GM12801 (cell line): Measurements from ENCODE around the gene ZNF516.

Source experiments
- TF ChIP-seq, protein P1 (sequence below): IDR thresholded peaks from one replicate; pipeline ENCODE4 v1.5.1; 2011; ENCODE audit warnings: control low read depth; ENCODE audit not compliant: insufficient read length; ENCODE audit errors: extremely low read depth

The ZNF516 gene

DNA sequence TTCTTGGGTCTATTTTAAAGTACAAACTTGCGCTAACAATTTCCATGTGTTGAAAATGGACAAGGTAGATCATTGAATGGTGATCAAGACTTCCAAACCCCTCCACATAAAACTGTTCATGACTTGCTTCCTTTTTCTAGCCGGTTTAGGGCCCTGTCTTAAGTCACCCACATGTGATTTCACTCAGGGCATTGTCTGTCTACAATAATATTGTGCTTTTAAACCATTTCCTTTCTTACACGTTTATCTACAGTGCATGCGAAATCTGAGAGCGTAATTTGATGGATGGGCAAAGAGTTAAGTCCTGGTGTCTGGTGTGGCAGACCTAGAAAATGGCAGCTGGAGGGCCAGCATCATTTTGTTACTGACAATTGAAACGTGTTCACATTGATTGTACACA lies 2.0 kb upstream of the ZNF516 start:
- TF ChIP-seq, protein P1, sequence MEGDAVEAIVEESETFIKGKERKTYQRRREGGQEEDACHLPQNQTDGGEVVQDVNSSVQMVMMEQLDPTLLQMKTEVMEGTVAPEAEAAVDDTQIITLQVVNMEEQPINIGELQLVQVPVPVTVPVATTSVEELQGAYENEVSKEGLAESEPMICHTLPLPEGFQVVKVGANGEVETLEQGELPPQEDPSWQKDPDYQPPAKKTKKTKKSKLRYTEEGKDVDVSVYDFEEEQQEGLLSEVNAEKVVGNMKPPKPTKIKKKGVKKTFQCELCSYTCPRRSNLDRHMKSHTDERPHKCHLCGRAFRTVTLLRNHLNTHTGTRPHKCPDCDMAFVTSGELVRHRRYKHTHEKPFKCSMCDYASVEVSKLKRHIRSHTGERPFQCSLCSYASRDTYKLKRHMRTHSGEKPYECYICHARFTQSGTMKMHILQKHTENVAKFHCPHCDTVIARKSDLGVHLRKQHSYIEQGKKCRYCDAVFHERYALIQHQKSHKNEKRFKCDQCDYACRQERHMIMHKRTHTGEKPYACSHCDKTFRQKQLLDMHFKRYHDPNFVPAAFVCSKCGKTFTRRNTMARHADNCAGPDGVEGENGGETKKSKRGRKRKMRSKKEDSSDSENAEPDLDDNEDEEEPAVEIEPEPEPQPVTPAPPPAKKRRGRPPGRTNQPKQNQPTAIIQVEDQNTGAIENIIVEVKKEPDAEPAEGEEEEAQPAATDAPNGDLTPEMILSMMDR, result no peak

DNA sequence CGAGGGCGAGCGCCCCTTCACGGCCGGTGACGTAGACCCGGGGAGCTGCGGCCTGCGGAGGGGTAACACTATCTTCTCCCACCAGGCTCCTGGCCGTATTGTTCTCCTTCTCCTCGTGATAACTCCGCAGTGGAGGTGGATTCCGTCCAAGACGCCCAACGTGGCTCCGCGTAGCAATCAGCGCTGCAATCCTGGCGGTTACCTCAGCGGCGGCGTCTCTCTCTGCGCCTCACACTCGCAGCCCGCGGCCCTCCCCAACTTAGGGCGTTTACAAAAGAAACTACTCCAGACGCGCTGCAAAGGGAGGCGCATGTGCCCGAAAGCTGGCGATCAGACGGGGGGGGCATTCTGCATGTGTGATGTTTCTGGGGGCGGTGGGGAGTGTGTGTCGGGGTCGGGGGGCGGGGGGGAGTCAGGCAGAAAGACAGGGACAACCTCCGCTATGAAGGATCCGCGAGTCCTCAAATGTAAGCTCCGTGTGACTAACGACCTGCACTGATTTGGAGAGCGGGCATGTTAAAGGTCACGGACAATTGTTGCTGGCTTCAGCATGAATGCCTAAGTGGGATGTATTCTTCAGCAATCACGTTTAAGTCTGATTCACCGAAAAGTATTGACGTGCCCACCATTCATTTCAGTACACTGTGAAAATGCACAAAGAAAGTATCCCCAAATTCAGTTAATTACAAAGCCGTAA lies 1.3 kb upstream of the ZNF516 start:
- TF ChIP-seq, protein P1, result no peak

DNA sequence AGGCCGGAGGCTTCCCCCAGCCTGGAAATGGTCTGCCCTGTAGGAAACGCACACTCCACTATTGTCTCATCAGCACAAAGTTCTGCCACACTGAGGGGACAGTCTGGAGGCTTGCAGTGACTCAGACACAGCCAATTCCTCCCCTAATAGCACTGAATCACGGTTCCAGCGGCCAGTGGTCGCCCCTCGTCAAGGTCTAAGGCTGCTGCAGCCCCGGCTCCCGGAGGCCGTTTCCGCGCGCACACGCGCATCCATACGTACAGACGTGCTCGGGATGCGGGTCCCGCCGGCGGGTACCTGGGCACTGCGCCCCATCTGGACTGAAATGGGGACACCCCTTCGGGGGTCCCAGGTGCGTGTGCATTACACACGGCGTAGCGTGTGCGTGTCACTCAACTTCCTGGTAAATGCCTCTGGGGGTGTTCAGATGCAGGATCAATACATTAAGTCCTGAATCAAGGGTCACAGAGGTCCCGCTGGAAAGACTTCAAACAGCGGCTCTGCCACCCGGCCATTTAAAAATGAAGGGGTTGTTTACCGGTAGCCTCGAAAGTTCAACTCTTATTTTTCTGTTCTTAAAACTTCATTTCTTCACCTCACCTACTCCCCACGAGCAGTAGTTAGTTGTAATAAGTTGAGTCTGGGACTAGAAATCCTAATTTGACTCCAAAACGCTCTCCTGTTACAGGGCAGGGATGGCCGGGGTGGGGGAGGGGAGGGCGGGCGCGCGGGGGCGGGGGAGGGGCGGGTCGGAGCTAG lies 572 bp upstream of the ZNF516 start:
- TF ChIP-seq, protein P1, result no peak

DNA sequence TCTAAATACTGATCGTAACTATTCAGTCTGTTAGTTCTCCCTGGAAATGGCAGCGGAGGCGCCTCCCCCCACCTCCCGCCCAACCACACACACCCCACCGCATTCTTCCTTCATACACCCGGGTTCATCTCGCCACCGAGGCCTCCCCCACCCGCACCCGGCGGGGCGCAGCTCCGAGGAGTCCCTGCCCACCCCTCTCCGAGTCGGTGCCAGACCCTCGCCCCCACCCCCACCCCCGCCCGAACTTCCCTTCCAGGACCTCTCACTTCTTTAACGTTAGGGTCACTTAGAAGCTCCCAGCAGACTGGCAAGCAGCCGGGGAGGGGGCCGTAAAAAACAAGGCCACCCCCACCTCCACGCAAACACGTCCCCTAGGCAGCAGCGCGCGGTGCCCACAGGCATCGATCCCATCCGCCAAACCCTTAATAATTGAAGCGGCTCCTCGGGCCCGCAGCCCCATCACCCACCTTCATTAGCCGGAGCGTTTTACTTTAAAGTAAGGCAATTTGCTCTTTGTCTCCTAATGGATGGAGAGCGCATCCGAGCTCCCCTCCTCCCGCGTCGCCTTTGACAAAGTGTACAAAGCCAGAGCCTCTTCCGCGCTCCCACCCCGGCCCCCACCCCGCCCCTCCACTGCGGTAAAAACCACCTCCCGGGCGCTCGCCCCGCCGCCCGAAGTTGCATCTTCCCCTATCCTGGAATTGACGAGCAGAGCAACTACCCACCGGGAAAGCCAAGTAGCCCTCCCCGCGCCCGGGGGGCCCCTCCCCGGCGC lies 624 bp downstream of the ZNF516 start:
- TF ChIP-seq, protein P1, result no peak

DNA sequence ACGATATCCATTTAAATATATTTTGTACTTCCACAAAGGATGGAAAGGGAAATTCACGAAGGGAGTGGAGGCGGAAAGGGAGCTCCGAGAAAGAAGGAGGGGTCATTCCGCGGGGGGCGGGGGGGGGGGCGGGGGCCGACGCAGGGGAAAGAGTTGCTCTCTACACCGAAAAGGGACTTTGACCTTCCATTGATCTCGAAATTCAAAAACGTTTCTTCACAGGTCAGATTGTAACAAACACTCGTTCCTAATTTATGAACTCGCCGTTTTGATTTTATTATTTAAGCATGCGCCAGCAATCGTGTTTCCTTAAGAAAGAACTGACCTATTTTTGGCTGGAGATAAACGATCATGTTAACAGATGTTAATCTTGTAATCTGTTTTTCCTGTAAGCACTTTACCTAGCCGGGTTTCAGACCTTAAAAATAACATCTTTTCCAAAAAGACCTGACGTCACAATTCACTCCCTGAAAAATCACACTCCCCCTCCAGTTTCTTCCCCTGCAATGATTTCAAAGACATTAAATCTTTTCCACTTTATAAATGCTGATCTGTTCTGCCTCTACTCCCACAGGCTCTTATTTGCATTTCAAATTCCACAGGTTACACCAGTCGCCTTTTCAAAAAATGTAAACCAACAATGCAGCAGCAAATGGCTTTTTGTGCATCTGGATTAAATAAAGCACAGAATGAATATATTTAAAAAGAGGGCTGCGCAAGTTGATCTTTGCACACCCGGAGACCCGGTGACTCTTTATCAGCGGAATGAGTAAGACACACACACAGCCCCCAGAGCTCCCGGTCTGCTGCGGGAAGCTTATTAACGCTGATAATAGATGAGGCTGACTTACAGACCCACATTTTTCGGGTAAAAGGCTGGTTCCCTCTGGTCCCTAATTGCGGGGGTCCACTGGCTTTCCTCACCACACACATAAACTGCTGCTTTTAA lies 1.6 kb downstream of the ZNF516 start:
- TF ChIP-seq, protein P1, result no peak

DNA sequence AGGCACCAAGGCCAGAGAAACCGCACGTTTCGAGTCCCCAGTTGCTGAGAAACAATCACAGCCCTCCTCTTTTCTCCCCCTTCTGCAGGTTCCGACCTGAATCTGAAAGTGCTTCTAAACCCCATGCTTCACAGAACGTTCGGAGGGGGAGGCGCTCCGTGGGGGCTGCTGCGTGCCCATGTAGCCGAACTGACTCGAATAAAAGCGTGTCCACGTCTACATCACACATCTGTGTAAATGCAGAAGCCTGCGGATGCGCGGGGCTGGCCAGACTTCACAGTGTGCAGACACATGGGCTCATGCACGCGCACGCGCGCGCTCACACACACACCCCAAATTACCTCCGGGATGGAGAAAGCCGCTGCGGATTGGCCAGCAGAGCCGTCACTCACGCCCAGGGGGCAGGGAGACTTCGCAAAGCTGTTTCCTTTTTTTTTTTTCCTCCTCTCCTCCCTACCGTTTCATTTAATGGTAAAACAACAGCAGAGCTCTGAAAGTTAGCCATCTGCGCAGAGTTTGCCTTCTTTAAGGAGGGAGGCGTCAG lies 2.3 kb downstream of the ZNF516 start:
- TF ChIP-seq, protein P1, result no peak
